ENCODE data around the gene TMEM14C.

Gene TMEM14C

DNA sequence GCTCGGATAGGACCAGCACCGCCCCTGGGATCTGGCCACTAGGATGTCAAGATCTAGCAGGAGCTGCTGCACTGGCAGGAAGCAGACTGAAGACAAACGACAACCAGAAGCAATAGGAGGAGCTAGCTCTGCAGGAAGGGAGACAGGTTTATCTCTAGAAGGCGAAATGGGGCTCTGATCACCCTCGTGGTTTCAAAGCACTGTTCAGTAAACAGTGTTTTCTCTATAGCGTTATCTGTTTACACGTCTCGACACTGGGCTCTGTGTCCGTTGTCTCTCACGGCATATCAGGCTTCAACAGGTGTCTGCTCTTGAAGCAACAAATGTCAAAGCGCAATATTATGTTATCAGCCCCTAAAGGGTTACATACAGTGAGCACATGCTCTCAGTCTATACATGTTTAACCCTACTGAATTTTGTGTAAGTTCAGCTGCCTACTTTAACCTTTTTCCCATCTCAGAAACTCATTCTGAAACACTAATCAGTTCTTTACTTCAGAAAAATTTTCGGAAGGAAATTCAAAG, 48.6 kb downstream of the TMEM14C start:
- DNase-seq, result no peak

DNA sequence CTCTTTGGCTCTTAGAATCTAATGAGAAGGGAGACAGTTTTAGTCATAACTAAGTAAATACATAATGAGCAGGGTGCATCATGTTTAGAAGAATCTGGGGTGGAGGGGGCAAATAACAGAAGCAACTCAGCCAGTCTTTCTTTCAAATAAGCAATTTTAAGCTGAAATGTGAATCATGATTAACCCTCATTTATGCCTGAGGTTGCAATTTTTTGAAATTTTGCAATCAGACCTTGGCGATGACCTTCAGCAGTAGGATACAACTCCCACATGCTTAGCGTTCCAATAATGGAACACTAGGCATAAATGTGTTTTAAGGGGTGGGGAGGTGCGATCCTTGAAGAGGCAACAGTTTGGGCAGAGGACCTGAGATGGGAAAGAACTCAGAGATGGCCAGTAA, 55.4 kb downstream of the TMEM14C start:
- no peak for DNase-seq

DNA sequence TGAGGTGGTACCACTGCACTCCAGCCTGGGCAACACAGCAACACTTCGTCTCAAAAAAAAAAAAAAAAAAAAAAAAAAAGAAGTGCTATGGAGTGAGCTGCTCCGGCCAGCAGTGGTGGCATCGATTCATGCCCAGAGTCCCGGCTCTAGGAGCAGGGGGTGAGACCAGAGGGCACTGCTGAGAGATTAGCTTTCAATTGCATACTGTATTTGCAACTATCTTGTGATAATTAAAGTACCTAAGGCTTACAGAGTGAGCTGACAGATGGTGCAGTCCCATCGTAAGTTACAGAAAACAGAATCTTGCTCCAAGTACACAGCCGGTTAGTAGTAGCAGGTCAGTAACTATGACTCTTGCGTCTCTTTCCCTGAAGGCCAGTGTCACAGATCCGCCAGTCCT, 56.2 kb downstream of the TMEM14C start:
- DNase-seq, result no peak

Measured in NCI-H526 treated with DMSO at 0.1 percent for 48 hours (cell line).